Measurements from ENCODE around the gene ARHGAP26. TPM values are rescaled to one million over a fixed set of nuclear protein-coding genes. Genes with fewer than 3 reads are reported as not detected.

ARHGAP26 gene
- total RNA-seq, 1 donor from 2014 or later = 8.6 TPM

DNA sequence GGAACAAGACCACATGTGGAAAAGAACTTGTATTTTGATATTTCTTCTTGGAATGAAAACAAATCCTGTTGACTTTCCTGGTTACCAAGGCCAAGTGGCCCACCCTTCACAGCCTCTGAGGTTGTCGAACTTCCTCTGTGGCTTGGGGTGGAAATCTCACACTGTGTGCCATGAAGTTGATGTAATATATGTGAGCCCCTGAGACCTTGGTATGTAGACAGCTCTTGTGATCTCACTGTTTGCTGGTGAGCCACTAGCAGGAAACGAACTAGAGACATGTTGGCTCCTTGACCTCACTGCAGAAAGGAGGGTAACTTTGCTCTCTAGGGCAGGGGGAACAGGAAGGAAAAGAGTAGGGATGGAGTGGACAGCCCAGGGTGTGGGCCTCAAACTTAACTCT lies 159.4 kb downstream of the ARHGAP26 start:
- TF ChIP-seq, protein P1, sequence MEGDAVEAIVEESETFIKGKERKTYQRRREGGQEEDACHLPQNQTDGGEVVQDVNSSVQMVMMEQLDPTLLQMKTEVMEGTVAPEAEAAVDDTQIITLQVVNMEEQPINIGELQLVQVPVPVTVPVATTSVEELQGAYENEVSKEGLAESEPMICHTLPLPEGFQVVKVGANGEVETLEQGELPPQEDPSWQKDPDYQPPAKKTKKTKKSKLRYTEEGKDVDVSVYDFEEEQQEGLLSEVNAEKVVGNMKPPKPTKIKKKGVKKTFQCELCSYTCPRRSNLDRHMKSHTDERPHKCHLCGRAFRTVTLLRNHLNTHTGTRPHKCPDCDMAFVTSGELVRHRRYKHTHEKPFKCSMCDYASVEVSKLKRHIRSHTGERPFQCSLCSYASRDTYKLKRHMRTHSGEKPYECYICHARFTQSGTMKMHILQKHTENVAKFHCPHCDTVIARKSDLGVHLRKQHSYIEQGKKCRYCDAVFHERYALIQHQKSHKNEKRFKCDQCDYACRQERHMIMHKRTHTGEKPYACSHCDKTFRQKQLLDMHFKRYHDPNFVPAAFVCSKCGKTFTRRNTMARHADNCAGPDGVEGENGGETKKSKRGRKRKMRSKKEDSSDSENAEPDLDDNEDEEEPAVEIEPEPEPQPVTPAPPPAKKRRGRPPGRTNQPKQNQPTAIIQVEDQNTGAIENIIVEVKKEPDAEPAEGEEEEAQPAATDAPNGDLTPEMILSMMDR (IDR thresholded peaks at IDR 0.05; ENCODE audit: insufficient read depth, low read length, poor library complexity, severe bottlenecking) = no peak
- Histone ChIP-seq H3K4me3 (ENCODE audit: low read depth, low read length) (no peak overlapping the region), H3K36me3 (ENCODE audit: control insufficient read depth, insufficient read depth, low read length) (no peaks in the 10 kb centered on the region), H3K27me3 (ENCODE audit: control insufficient read depth, insufficient read depth, low read length) (no peaks in the 10 kb centered on the region)
- no peak for DNase-seq (ENCODE audit: low read depth)

DNA sequence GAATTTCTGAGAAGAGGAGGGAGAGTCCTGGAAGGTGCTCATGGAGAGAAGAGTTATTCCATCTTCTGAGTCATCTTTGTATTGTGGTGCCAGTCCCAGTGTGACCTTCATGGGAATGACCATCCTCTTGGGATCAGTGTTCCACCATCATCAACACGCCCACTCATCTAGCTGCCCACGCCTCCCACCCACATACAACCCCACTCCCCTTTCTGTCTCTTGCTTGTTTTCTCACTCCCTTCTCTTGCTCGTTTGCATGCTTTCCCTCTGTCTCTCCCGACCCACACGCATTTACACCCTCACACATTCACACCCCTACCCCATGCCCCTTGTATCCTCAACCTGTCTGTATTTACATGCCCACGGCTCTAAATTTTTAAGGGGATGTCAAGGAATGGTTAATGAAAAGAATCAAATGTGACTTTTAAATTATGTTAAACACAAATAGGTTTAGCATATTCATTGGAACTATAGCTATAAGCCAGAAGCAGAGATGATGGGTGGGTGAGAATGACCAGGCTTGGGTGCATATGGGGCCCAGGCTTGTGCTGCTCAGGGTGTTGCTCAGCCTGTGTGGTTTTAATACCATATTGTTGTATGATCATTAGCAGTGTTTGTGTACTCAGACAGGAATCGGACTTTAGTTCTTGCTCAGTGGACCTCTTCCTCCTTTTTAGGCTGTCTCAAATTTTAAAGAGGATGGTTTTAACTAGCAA lies 160.4 kb downstream of the ARHGAP26 start:
- DNase-seq (ENCODE audit: low read depth) = no peak
- H3K4me3 ChIP-seq (ENCODE audit: low read depth, low read length) = no peak overlapping the region
- no peaks in the 10 kb centered on the region for H3K27me3 ChIP-seq (ENCODE audit: control insufficient read depth, insufficient read depth, low read length)
- no peaks in the 10 kb centered on the region for H3K36me3 ChIP-seq (ENCODE audit: control insufficient read depth, insufficient read depth, low read length)
- TF ChIP-seq, protein P1 (IDR thresholded peaks at IDR 0.05; ENCODE audit: insufficient read depth, low read length, poor library complexity, severe bottlenecking) = no peak

DNA sequence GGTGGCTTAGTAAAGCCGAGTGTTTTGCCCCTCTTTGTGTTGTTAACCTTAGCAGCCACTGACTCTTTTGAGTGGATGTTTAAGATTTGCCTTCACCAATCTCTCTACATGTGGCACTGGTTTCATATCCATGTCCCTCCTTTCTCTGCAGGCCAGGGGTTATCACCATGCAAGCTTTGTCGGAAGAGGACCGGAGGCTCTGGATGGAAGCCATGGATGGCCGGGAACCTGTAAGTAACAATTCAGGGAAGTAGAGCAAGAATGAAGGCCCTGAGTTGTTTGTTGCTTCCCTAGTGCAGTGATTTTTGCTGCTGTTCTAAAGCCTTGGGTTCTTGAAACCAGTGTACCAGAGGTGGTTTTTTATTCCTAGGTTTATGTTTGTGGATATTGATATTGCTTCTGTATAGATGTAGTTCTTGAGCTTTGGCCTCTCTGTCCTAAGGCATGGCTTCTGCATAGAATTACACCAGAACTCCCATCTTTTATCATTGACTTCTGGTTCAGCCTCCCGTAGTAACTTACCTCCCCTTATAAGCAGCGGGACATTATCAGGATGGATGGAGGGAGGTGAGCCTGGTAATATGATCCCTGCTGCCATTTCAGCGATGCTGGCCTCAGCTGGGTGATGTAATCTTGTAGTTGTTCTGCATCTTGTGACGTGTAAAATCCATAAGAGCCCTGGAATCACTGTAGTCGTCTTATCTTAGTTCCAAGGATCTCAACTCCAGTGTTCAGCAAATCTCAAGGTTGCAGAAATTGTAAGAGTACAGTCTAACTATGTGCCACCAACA lies 161.9 kb downstream of the ARHGAP26 start:
- no peak for DNase-seq (ENCODE audit: low read depth)
- Histone ChIP-seq H3K36me3 (ENCODE audit: control insufficient read depth, insufficient read depth, low read length) (no peaks in the 10 kb centered on the region), H3K27me3 (ENCODE audit: control insufficient read depth, insufficient read depth, low read length) (no peaks in the 10 kb centered on the region), H3K4me3 (ENCODE audit: low read depth, low read length) (no peak overlapping the region)
- TF ChIP-seq, protein P1 (IDR thresholded peaks at IDR 0.05; ENCODE audit: insufficient read depth, low read length, poor library complexity, severe bottlenecking) = no peak

DNA sequence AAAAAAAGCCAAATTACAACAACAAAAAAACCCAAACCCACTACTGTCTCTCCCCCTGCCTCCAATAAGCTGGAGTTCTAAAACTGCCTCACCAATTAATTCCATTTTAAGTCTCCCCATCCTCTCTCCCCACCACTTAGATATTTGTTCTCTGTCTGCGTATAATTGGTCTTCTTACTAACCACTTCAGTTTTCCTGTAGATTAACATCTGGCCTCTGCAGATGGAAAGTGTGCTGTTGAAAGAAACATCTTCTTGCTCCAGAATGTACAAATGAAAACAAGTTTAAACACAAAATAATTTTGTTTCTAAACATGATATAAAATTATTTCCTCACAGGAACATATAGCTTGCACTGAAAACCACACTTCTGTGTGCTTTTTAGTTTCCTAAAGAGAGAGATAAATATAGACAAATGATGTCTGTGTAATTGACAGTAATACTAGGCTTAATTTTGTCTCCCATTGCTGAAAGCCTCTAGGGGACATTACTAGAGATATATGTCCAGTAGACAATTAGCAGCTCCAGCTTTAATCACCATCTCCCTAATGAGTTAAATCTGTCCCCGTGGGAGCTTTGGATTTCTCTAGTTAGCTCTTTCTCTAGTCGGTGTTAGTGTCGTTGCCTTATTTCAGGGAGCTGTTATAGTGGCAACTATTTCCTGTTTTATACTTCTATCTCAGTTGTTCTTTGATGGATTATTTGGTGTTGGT lies 164.0 kb downstream of the ARHGAP26 start:
- TF ChIP-seq, protein P1 (IDR thresholded peaks at IDR 0.05; ENCODE audit: insufficient read depth, low read length, poor library complexity, severe bottlenecking) = no peak
- DNase-seq (ENCODE audit: low read depth) = no peak
- no peak overlapping the region for H3K4me3 ChIP-seq (ENCODE audit: low read depth, low read length)
- H3K36me3 ChIP-seq (ENCODE audit: control insufficient read depth, insufficient read depth, low read length) = no peaks in the 10 kb centered on the region
- H3K27me3 ChIP-seq (ENCODE audit: control insufficient read depth, insufficient read depth, low read length) = no peaks in the 10 kb centered on the region

DNA sequence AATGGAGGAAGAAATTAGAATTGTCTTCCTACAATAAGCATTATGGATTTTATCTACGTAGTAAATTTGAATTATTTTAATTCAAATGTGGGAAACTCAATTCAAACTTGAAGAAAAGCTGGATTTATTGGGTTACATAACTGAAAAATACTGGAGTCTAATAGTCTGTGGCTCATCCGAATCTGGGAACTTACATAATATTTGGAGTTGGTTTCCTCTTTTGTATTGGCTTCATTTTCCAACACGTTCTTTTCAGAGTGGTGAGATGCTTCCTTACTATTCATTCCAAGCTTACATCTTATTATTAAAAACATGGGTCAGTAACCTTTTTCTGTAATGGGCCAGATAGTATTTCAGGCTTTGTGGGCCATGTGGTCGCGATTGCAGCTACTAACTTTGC lies 164.8 kb downstream of the ARHGAP26 start:
- Histone ChIP-seq H3K36me3 (ENCODE audit: control insufficient read depth, insufficient read depth, low read length) (no peaks in the 10 kb centered on the region), H3K27me3 (ENCODE audit: control insufficient read depth, insufficient read depth, low read length) (no peaks in the 10 kb centered on the region), H3K4me3 (ENCODE audit: low read depth, low read length) (no peak overlapping the region)
- no peak for DNase-seq (ENCODE audit: low read depth)
- TF ChIP-seq, protein P1 (IDR thresholded peaks at IDR 0.05; ENCODE audit: insufficient read depth, low read length, poor library complexity, severe bottlenecking) = no peak
